ENCODE measurements around the gene NHSL2.

- TF ChIP-seq CTCF (IDR thresholded peaks at IDR 0.05; ENCODE audit: low read depth, low read length) (no peak), EZH2phosphoT487 (IDR thresholded peaks at IDR 0.05; ENCODE audit: low read depth) (no peak)
Observed at GRCh38 chrX:72078411-72078810, 167.8 kb downstream of the NHSL2 start.
